ENCODE results near the gene PDE11A.
"Not testable (repeated sequence)": the region's sequence is repeated elsewhere in the genome, so short reads cannot be mapped to it uniquely, and the experiment has no call there.

The PDE11A gene

GRCh38 chr2:178088774-178089270 lies 16.2 kb upstream of the PDE11A start:
- Mint-ChIP-seq H3K27ac (no peak overlapping the region), H3K36me3 (no peaks in the 10 kb centered on the region), H3K27me3 (peaks cover 9% of the 10 kb centered on the region), H3K9me3 (ENCODE audit: low read depth) (no peaks in the 10 kb centered on the region), H3K4me1 (ENCODE audit: low read depth) (no peaks in the 10 kb centered on the region), H3K4me3 (no peak overlapping the region)

DNA sequence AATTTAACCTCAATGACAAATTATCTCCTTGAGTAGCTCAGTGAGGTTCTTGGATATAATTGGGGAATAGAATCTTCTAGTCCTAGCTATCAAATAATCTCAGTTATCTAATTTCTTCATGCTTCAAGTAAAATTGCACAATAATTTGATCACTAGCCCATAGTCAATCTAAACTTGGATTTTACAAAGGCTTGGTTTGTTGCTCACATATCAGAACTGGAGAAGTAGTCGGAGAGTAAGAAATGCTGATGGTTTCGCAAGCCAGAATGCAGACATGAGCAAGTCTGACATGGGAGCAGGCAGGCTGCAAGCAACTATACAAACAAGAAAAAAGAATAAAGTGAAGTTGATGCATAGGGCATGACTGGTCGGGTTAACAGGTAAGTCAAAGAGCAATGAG lies 11.7 kb upstream of the PDE11A start:
- Mint-ChIP-seq H3K36me3 (peaks cover 3% of the 10 kb centered on the region), H3K4me1 (ENCODE audit: low read depth) (no peaks in the 10 kb centered on the region), H3K27me3 (peaks cover 6% of the 10 kb centered on the region), H3K4me3 (no peak overlapping the region), H3K27ac (no peak overlapping the region), H3K9me3 (ENCODE audit: low read depth) (no peaks in the 10 kb centered on the region)

DNA sequence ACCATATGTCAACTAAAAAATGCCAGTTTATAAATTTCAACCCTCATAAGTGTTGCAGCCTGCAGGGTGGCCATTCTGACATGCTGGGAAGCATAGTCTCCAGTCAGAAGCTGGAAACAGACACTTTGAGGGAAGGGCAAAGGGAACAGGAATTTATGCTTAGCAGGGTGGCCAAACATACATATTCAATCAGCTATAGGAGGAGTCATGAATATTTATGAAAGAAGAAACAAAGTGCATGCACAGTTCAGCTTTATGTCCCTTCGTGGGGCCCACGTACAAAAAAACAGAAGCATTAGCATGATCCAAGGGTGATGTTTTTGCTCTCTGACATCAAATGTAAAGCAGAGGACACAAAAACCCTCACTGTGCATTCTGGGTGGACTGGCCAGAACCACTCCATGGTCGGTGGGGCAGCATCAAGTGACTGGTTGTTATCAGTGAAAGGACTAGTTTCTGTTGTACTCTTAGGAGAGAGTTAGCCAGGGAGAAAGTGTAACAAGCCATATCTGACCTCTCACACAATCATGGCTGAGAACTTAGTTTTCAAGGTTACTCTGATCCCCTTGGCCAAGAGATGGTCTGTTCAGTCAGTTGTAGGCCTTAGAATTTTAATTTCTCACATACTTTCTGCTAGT lies 9.9 kb upstream of the PDE11A start:
- H3K9me3 Mint-ChIP-seq (ENCODE audit: low read depth): no peaks in the 10 kb centered on the region
- H3K36me3 Mint-ChIP-seq: peaks cover 3% of the 10 kb centered on the region
- H3K27ac Mint-ChIP-seq: no peak overlapping the region

GRCh38 chr2:178079279-178079678 lies 6.7 kb upstream of the PDE11A start:
- not testable (repeated sequence) for H3K27ac Mint-ChIP-seq; H3K4me3 Mint-ChIP-seq; H3K9me3 Mint-ChIP-seq (ENCODE audit: low read depth); H3K4me1 Mint-ChIP-seq (ENCODE audit: low read depth); H3K36me3 Mint-ChIP-seq
- peaks cover 17% of the 10 kb centered on the region for H3K27me3 Mint-ChIP-seq

More for the DNA sequence above, 9.9 kb upstream of the PDE11A start:
- no peaks in the 10 kb centered on the region for H3K4me1 Mint-ChIP-seq (ENCODE audit: low read depth)
- no peak overlapping the region for H3K4me3 Mint-ChIP-seq
- peaks cover 9% of the 10 kb centered on the region for H3K27me3 Mint-ChIP-seq

DNA sequence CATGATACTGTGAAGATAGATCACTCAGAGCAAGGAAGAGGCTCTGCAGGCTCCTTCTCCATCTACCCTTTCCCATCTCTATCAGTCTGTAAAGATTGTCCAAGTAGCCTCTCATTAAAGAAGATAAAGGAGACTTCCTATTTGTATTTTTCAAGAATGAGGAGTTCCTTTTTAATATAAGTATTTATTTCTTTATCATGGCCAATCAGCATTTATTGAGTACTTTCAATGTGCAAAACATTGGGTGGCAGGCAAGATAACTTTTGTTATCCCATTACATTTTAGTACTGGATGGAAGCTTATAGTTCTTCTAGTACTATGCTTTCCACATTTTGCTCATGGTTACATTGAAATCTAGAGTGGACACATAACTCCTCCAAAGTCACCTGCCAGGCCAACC lies 3.6 kb upstream of the PDE11A start:
- Mint-ChIP-seq H3K4me1 (ENCODE audit: low read depth) (peaks cover 5% of the 10 kb centered on the region), H3K9me3 (ENCODE audit: low read depth) (no peaks in the 10 kb centered on the region), H3K27me3 (peaks cover 38% of the 10 kb centered on the region), H3K4me3 (no peak overlapping the region), H3K36me3 (peaks cover 3% of the 10 kb centered on the region), H3K27ac (no peak overlapping the region)

GRCh38 chr2:178075006-178075326 lies 2.4 kb upstream of the PDE11A start:
- H3K27me3 Mint-ChIP-seq: peaks cover 43% of the 10 kb centered on the region
- H3K4me1 Mint-ChIP-seq (ENCODE audit: low read depth): peaks cover 5% of the 10 kb centered on the region
- no peaks in the 10 kb centered on the region for H3K9me3 Mint-ChIP-seq (ENCODE audit: low read depth)
- no peak overlapping the region for H3K27ac Mint-ChIP-seq
- H3K36me3 Mint-ChIP-seq: peaks cover under 1% of the 10 kb centered on the region
- H3K4me3 Mint-ChIP-seq: no peak overlapping the region

GRCh38 chr2:178074123-178075005 lies 1.8 kb upstream of the PDE11A start:
- peaks cover 5% of the 10 kb centered on the region for H3K4me1 Mint-ChIP-seq (ENCODE audit: low read depth)
- no peak overlapping the region for H3K4me3 Mint-ChIP-seq
- peaks cover 43% of the 10 kb centered on the region for H3K27me3 Mint-ChIP-seq
- H3K9me3 Mint-ChIP-seq (ENCODE audit: low read depth): no peaks in the 10 kb centered on the region
- no peaks in the 10 kb centered on the region for H3K36me3 Mint-ChIP-seq
- no peak overlapping the region for H3K27ac Mint-ChIP-seq

DNA sequence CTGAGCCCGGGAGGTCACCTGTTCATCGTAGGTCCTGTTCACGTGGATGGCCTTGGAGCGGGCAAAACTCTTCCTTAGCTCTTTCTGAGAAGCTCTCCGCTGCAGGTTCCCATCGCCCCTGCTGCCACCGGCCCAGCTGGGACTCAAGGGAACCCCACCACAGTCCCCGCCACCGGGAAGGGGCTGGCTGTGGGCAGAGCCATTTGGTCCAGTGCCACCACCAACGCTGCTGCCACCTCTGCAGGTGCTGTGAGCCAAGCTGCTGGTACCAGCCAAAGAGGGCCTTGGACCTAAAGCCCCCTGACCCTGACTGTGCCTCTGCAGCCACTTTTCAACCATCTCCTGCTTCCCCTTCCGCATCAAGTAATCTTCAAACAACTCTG lies 586 bp downstream of the PDE11A start:
- Mint-ChIP-seq H3K27ac (no peak overlapping the region), H3K4me1 (ENCODE audit: low read depth) (peaks cover 5% of the 10 kb centered on the region), H3K9me3 (ENCODE audit: low read depth) (no peaks in the 10 kb centered on the region), H3K36me3 (no peaks in the 10 kb centered on the region), H3K27me3 (peaks cover 42% of the 10 kb centered on the region), H3K4me3 (no peak overlapping the region)

GRCh38 chr2:178070824-178071223 lies 1.8 kb downstream of the PDE11A start:
- H3K36me3 Mint-ChIP-seq: no peaks in the 10 kb centered on the region
- no peak overlapping the region for H3K4me3 Mint-ChIP-seq
- H3K4me1 Mint-ChIP-seq (ENCODE audit: low read depth): peaks cover 5% of the 10 kb centered on the region
- H3K27ac Mint-ChIP-seq: no peak overlapping the region
- H3K27me3 Mint-ChIP-seq: peaks cover 42% of the 10 kb centered on the region
- no peaks in the 10 kb centered on the region for H3K9me3 Mint-ChIP-seq (ENCODE audit: low read depth)

- H3K4me1 Mint-ChIP-seq (ENCODE audit: low read depth): peaks cover 5% of the 10 kb centered on the region
- no peaks in the 10 kb centered on the region for H3K9me3 Mint-ChIP-seq (ENCODE audit: low read depth)
- no peak overlapping the region for H3K27ac Mint-ChIP-seq
- H3K36me3 Mint-ChIP-seq: no peaks in the 10 kb centered on the region
- no peak overlapping the region for H3K4me3 Mint-ChIP-seq
- H3K27me3 Mint-ChIP-seq: peaks cover 36% of the 10 kb centered on the region
These were observed 3.0 kb downstream of the PDE11A start for GRCh38 chr2:178069551-178069950.

DNA sequence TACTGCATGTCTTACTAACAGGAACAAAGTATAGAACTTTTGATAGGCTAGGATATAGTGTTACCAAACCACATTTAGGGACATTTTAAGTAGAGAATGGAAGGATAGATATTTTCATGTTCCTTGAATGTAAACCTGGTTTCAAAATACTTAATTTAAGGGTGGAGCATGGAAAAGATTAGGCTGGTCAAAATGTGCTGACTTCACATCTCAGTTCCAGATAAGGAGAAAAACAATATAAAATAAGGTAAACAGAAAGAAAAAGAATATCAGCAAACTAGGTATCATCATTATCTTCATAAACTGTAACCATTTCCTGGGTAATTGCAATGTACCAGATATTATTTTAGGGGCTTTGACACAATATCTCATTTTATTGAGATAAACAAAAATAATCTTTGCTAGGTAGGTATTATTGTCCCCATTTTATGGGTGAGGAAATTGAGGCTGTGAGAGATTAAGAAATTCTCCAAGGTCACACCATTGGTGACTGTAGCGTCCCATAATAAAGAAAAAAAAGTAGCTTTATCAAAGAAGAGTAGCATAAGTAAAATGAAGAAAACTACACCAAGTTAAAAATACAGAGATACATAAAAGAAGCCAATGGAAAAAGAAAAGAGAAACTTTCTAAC lies 3.6 kb downstream of the PDE11A start:
- Mint-ChIP-seq H3K4me1 (ENCODE audit: low read depth) (peaks cover 5% of the 10 kb centered on the region), H3K27me3 (peaks cover 32% of the 10 kb centered on the region), H3K4me3 (no peak overlapping the region), H3K9me3 (ENCODE audit: low read depth) (no peaks in the 10 kb centered on the region), H3K27ac (no peak overlapping the region), H3K36me3 (no peaks in the 10 kb centered on the region)

- Mint-ChIP-seq H3K36me3 (no peaks in the 10 kb centered on the region), H3K27ac (no peak overlapping the region), H3K4me3 (no peak overlapping the region), H3K27me3 (peaks cover 25% of the 10 kb centered on the region), H3K9me3 (ENCODE audit: low read depth) (no peaks in the 10 kb centered on the region), H3K4me1 (ENCODE audit: low read depth) (no peaks in the 10 kb centered on the region)
These were observed 5.5 kb downstream of the PDE11A start for GRCh38 chr2:178066890-178067669.

- no peaks in the 10 kb centered on the region for H3K4me1 Mint-ChIP-seq (ENCODE audit: low read depth)
- no peaks in the 10 kb centered on the region for H3K36me3 Mint-ChIP-seq
- H3K4me3 Mint-ChIP-seq: no peak overlapping the region
- peaks cover 24% of the 10 kb centered on the region for H3K27me3 Mint-ChIP-seq
- no peak overlapping the region for H3K27ac Mint-ChIP-seq
- no peaks in the 10 kb centered on the region for H3K9me3 Mint-ChIP-seq (ENCODE audit: low read depth)
These were observed 6.3 kb downstream of the PDE11A start for GRCh38 chr2:178066324-178066723.

GRCh38 chr2:178059681-178060080 lies 12.9 kb downstream of the PDE11A start:
- H3K27ac Mint-ChIP-seq: no peak overlapping the region
- no peaks in the 10 kb centered on the region for H3K9me3 Mint-ChIP-seq (ENCODE audit: low read depth)
- no peaks in the 10 kb centered on the region for H3K36me3 Mint-ChIP-seq
- no peaks in the 10 kb centered on the region for H3K4me1 Mint-ChIP-seq (ENCODE audit: low read depth)
- no peak overlapping the region for H3K4me3 Mint-ChIP-seq
- H3K27me3 Mint-ChIP-seq: peaks cover 13% of the 10 kb centered on the region

- Mint-ChIP-seq H3K36me3 (no peaks in the 10 kb centered on the region), H3K9me3 (ENCODE audit: low read depth) (no peaks in the 10 kb centered on the region), H3K4me1 (ENCODE audit: low read depth) (no peaks in the 10 kb centered on the region), H3K4me3 (no peak overlapping the region), H3K27me3 (peaks cover 12% of the 10 kb centered on the region), H3K27ac (no peak overlapping the region)
These were observed 13.5 kb downstream of the PDE11A start for GRCh38 chr2:178059111-178059510.
